ENCODE data around the gene MRPL50.

DNA sequence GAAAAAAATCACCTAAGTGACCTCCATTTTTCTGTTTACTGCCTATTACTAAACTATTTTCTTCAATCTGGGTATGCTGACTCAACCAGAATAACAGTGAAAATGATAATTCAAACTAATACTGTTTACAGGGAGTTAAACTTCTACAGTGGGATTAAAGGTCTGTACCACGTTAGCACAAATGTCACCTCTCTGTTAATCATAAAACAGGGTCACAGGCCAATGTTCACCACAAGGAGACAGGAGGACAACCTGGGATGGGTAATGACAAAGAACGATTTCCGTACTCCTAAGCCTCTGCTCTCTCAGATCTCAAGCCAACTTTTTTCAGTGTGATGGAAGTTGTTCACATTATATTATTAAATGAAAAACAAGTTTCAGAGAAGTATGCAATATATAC lies 34.8 kb upstream of the MRPL50 start:
- TF ChIP-seq, protein P1, sequence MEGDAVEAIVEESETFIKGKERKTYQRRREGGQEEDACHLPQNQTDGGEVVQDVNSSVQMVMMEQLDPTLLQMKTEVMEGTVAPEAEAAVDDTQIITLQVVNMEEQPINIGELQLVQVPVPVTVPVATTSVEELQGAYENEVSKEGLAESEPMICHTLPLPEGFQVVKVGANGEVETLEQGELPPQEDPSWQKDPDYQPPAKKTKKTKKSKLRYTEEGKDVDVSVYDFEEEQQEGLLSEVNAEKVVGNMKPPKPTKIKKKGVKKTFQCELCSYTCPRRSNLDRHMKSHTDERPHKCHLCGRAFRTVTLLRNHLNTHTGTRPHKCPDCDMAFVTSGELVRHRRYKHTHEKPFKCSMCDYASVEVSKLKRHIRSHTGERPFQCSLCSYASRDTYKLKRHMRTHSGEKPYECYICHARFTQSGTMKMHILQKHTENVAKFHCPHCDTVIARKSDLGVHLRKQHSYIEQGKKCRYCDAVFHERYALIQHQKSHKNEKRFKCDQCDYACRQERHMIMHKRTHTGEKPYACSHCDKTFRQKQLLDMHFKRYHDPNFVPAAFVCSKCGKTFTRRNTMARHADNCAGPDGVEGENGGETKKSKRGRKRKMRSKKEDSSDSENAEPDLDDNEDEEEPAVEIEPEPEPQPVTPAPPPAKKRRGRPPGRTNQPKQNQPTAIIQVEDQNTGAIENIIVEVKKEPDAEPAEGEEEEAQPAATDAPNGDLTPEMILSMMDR (IDR thresholded peaks at IDR 0.05; ENCODE audit: low read length) = no peak
- TF ChIP-seq EZH2 (optimal IDR thresholded peaks at IDR 0.05; ENCODE audit: low read depth, low read length) = no peak
- no peak for TF ChIP-seq EZH2phosphoT487 (IDR thresholded peaks at IDR 0.05; ENCODE audit: low read length)
